Progenitor cell of endocrine pancreas (in vitro differentiated cells): Measurements from ENCODE around the gene ATP6V0B. TPM values are rescaled to one million over a fixed set of nuclear protein-coding genes. Genes with fewer than 3 reads are reported as not detected.

Source experiments
- DNase-seq: peaks from one replicate; pipeline ENCODE4 v3.0.0; 2021; ENCODE audit warnings: low spot score; ENCODE audit not compliant: unreplicated experiment
- H3K27ac Mint-ChIP-seq: 2 replicates; pipeline ENCODE4 v1.8.0; 2021; ENCODE audit warnings: mild to moderate bottlenecking, moderate library complexity, mixed read lengths
- H3K27me3 Mint-ChIP-seq: 2 replicates; pipeline ENCODE4 v1.8.0; 2021; ENCODE audit warnings: mixed read lengths
- H3K36me3 Mint-ChIP-seq: 2 replicates; pipeline ENCODE4 v1.8.0; 2022; ENCODE audit warnings: mixed read lengths; ENCODE audit not compliant: insufficient read depth
- H3K4me1 Mint-ChIP-seq: 2 replicates; pipeline ENCODE4 v1.8.0; 2021; ENCODE audit warnings: low read depth, mixed read lengths
- H3K4me3 Mint-ChIP-seq: 2 replicates; pipeline ENCODE4 v1.8.0; 2021; ENCODE audit warnings: low read depth, mild to moderate bottlenecking, moderate library complexity, mixed read lengths
- H3K9me3 Mint-ChIP-seq: 2 replicates; pipeline ENCODE4 v1.8.0; 2021; ENCODE audit warnings: low read depth, mixed read lengths
- CTCF ChIP-seq: fragments of 200-600 bp; sonication (generic); IDR thresholded peaks from one replicate; pipeline ENCODE4 v1.5.0; 2021; ENCODE audit warnings: antibody characterized with exemption, mild to moderate bottlenecking; ENCODE audit not compliant: unreplicated experiment
- total RNA-seq: library from RNA; stranded (reverse); gene quantifications from 2 replicates; pipeline ENCODE4 v1.2.1, GENCODE V29; 2021

The ATP6V0B gene
- total RNA-seq, 1 donor from 2014 or later, result 104 TPM

DNA sequence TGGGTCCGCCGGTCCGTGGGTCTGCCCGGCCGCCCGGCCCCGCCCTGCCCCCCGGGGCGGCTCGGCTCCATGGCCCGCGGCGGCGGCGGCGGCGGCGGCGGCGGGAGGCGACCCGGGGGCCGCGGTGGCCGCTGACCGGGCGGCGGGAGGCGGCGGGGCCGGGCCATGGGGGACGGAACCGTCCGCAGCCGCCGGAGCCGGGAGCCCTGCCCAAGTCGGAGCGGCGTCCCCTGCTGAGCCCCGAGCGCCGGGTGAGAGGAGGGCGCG, 4.4 kb downstream of the ATP6V0B start:
- peaks cover 21% of the 10 kb centered on the region for H3K36me3 Mint-ChIP-seq
- no peak for TF ChIP-seq CTCF
- no peak overlapping the region for H3K4me3 Mint-ChIP-seq
- H3K9me3 Mint-ChIP-seq, result no peaks in the 10 kb centered on the region
- DNase-seq, result no peak
- H3K4me1 Mint-ChIP-seq, result peaks cover 32% of the 10 kb centered on the region
- H3K27me3 Mint-ChIP-seq, result no peaks in the 10 kb centered on the region
- no peak overlapping the region for H3K27ac Mint-ChIP-seq

DNA sequence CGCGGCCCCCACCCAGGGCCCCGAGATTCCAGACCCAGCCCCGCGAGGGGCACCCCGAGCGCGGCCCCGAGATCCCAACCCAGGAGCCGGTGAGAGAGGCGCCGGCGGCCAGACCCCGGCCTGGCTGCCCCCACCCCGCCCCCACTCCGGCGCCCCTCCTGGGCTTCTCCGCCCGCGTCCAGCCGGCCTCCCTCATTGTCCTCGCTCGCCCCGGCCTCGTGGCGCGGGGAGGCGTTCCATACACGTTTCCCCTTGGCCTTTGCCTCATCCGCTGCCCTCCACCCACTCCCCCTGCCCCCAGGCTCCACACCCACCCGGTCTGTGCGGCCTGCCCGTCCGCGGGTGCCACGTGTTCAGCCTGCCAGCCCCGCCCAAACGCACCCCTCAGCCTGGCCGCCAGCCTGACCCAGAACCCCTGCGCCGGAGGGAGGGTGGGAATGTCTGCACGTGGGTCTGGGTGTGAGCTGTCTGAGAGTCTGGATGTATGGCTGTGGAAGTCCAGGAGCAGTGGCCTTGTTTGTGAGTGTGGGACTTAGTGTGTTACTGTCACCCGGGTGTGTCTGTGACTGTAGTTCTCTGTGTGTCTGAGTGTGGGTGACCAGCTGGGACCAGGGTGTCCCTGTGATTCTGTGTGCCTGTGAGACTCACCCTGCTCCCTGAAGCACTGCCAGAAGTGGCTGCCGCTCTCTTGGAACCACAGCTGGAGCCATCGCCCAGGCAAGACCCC, 4.9 kb downstream of the ATP6V0B start:
- Mint-ChIP-seq H3K27me3 (no peaks in the 10 kb centered on the region), H3K9me3 (no peaks in the 10 kb centered on the region), H3K4me1 (peaks cover 30% of the 10 kb centered on the region), H3K4me3 (peak overlapping the region; percentile 86), H3K27ac (peak overlapping the region; percentile 59), H3K36me3 (peaks cover 21% of the 10 kb centered on the region)
- DNase-seq, result peak; percentile 35
- TF ChIP-seq CTCF, result no peak

DNA sequence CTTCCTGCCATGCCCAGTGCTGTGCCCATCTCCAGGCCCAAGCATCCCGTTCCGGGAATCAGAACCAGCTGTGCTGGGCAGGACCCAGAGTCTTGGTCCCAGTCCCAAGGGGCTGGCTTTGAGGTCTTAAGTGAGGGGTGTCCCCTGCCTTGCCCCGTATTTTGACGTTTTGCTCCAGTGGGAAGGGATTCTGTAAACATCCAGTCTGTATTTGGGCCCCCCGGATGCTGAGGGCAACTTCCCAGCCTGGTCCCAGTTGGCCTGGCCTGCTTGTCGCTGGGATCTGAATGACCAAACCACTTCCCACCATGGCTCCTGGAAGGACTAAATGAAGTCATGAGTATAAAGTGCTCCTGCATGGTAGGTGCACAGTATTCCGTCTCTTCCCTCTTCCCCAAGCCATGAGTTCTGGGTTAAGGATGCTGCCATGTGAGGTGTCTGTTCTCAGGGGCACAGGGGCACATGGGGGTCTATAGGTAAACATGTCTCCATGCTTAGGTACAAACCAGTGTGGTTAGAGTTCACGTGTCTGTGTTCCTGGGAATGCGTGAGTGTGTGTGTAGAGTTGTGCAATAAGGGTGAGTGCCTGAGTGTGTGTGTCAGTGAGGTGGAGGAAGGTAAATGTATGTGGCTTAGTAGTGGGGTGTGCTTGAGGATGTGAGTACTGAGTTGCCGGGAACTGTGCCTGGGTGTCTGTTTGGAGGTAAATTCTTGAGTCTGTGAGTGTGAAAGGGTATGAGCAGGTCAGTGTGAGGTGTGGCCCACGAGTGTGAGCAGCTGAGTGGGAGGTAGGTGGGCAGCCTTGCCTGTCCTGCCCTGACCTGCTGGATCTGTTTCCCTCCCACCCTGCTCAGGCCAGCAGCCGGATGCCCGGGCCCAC, 5.7 kb downstream of the ATP6V0B start:
- H3K27me3 Mint-ChIP-seq, result no peaks in the 10 kb centered on the region
- H3K27ac Mint-ChIP-seq, result peak overlapping the region; percentile 9
- peaks cover 21% of the 10 kb centered on the region for H3K36me3 Mint-ChIP-seq
- no peak for TF ChIP-seq CTCF
- H3K9me3 Mint-ChIP-seq, result no peaks in the 10 kb centered on the region
- peak overlapping the region; percentile 86 for H3K4me3 Mint-ChIP-seq
- H3K4me1 Mint-ChIP-seq, result peaks cover 29% of the 10 kb centered on the region
- no peak for DNase-seq

DNA sequence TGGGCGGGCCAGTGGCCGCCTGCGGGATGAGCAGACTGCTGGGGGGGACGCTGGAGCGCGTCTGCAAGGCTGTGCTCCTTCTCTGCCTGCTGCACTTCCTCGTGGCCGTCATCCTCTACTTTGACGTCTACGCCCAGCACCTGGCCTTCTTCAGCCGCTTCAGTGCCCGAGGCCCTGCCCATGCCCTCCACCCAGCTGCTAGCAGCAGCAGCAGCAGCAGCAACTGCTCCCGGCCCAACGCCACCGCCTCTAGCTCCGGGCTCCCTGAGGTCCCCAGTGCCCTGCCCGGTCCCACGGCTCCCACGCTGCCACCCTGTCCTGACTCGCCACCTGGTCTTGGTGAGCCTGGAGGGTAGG, 6.4 kb downstream of the ATP6V0B start:
- Mint-ChIP-seq H3K4me1 (peaks cover 27% of the 10 kb centered on the region), H3K27me3 (no peaks in the 10 kb centered on the region), H3K9me3 (no peaks in the 10 kb centered on the region), H3K4me3 (peak overlapping the region; percentile 86), H3K36me3 (peaks cover 25% of the 10 kb centered on the region), H3K27ac (no peak overlapping the region)
- DNase-seq, result no peak
- no peak for TF ChIP-seq CTCF

DNA sequence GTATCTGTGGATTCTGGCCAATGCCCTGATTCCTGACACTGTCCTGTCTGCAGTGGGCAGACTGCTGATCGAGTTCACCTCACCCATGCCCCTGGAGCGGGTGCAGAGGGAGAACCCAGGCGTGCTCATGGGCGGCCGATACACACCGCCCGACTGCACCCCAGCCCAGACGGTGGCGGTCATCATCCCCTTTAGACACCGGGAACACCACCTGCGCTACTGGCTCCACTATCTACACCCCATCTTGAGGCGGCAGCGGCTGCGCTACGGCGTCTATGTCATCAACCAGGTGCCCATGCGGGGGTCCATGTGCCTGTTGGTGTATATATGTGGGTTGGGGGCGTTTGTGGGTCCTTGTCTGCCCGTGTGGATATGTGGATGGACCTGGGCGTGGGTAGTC, 6.9 kb downstream of the ATP6V0B start:
- Mint-ChIP-seq H3K4me1 (peaks cover 31% of the 10 kb centered on the region), H3K9me3 (no peaks in the 10 kb centered on the region), H3K4me3 (no peak overlapping the region), H3K27me3 (no peaks in the 10 kb centered on the region), H3K27ac (no peak overlapping the region), H3K36me3 (peaks cover 24% of the 10 kb centered on the region)
- DNase-seq, result no peak
- no peak for TF ChIP-seq CTCF
